Measurements from ENCODE around the gene AKNA.

Gene AKNA

GRCh38 chr9:114300153-114300845 lies 87.5 kb downstream of the AKNA start:
- no peak overlapping the region for H3K27ac ChIP-seq
- H3K36me3 ChIP-seq: peaks cover 5 to 23% (median 6%) of the 10 kb centered on the region in 3 donors
- no peaks in the 10 kb centered on the region for H3K27me3 ChIP-seq
- intact Hi-C loops (cut with DNase I; ENCODE audit: low total_unique reads): no loop called here
- H3K4me1 ChIP-seq: no peaks in the 10 kb centered on the region
- peak in 1 of 2 donors; percentile 51 for DNase-seq
- peaks cover 0 to 8% (median 0%) of the 10 kb centered on the region in 3 donors for H3K9me3 ChIP-seq
- no peak overlapping the region for H3K4me3 ChIP-seq
- no peak for TF ChIP-seq CTCF (IDR thresholded peaks at IDR 0.05)

GRCh38 chr9:114299286-114300152 lies 88.3 kb downstream of the AKNA start:
- Histone ChIP-seq H3K27me3 (no peaks in the 10 kb centered on the region), H3K4me3 (no peak overlapping the region), H3K9me3 (peaks cover 0 to 12% (median 5%) of the 10 kb centered on the region in 3 donors), H3K27ac (no peak overlapping the region), H3K4me1 (no peaks in the 10 kb centered on the region), H3K36me3 (peaks cover 11 to 31% (median 14%) of the 10 kb centered on the region in 3 donors)
- DNase-seq: peak; percentile 10 to 53
- intact Hi-C loops (cut with DNase I; ENCODE audit: low total_unique reads): no loop called here
- no peak for TF ChIP-seq CTCF (IDR thresholded peaks at IDR 0.05)

- no peak overlapping the region for H3K27ac ChIP-seq
- H3K27me3 ChIP-seq: no peaks in the 10 kb centered on the region
- no peak for TF ChIP-seq CTCF (IDR thresholded peaks at IDR 0.05)
- intact Hi-C loops (cut with DNase I; ENCODE audit: low total_unique reads): no loop called here
- DNase-seq: no peak
- H3K4me1 ChIP-seq: no peaks in the 10 kb centered on the region
- H3K9me3 ChIP-seq: peaks cover 0 to 12% (median 8%) of the 10 kb centered on the region in 3 donors
- peaks cover 15 to 38% (median 16%) of the 10 kb centered on the region in 3 donors for H3K36me3 ChIP-seq
- no peak overlapping the region for H3K4me3 ChIP-seq
Measured at GRCh38 chr9:114296338-114296737, 91.4 kb downstream of the AKNA start.

GRCh38 chr9:114294664-114295063 lies 93.1 kb downstream of the AKNA start:
- Histone ChIP-seq H3K27ac (no peak overlapping the region), H3K9me3 (peaks cover 0 to 12% (median 8%) of the 10 kb centered on the region in 3 donors), H3K36me3 (peaks cover 15 to 27% (median 16%) of the 10 kb centered on the region in 3 donors), H3K4me1 (no peaks in the 10 kb centered on the region), H3K4me3 (no peak overlapping the region), H3K27me3 (no peaks in the 10 kb centered on the region)
- DNase-seq: no peak
- intact Hi-C loops (cut with DNase I; ENCODE audit: low total_unique reads): loop anchor here (5.0 kb wide), 1 partner anchor 187 kb away; no protein-coding TSS in a partner anchor
- TF ChIP-seq CTCF (IDR thresholded peaks at IDR 0.05): no peak

- no peak for TF ChIP-seq CTCF (IDR thresholded peaks at IDR 0.05)
- peaks cover 0 to 12% (median 10%) of the 10 kb centered on the region in 4 donors for H3K4me1 ChIP-seq
- H3K36me3 ChIP-seq: peaks cover 15 to 27% (median 16%) of the 10 kb centered on the region in 3 donors
- peaks cover 0 to 12% (median 8%) of the 10 kb centered on the region in 3 donors for H3K9me3 ChIP-seq
- intact Hi-C loops (cut with DNase I; ENCODE audit: low total_unique reads): loop anchor here (2.0 to 5.0 kb wide), 2 partner anchors 137 to 185 kb away; partner anchors contain the start of gene COL27A1
- peak; percentile 12 to 40 for DNase-seq
- H3K27me3 ChIP-seq: no peaks in the 10 kb centered on the region
- no peak overlapping the region for H3K4me3 ChIP-seq
- H3K27ac ChIP-seq: no peak overlapping the region
Measured at GRCh38 chr9:114291886-114292590, 95.7 kb downstream of the AKNA start.

Measured in tibial artery (tissue), 4 donors.